ENCODE results near the gene TMCC1. TPM values are rescaled to one million over a fixed set of nuclear protein-coding genes. Genes with fewer than 3 reads are reported as not detected.

TMCC1 gene
- total and polyA plus RNA-seq, 2 donors (not counting 3 experiments of a cell fraction or from before 2014, with no cell fraction given) = 17.4 to 38.4 TPM

DNA sequence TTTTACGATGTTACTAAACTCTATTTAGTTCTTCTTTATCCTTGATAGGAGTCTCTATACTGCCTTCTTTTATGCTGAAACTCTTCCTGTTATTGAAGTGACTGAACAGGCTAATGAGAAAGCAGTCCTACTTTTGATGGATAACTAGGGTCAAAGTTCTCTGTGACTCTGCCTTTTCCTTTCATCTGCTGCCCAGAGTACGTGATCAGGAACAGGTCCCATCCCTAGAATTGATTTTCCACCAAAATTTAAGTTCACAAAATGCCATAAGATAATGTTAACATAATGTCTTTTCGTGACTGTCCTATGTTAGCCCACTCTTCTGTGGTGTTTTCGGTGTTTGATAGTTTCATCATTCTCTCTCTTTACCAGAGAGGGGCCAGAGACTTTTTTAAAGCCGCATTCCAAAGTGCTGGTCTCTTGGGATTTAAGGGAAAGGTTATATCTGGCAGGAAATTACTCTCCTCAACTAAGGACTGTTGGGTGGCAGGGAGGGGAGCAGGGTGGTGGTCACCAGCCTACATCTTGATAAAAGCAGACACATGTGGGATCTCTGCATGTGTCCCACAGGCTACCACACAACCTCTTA lies 236.8 kb downstream of the TMCC1 start:
- Histone ChIP-seq H3K9me3 (replicated peaks; ENCODE audit: control insufficient read depth, insufficient read depth, low read length) (no peaks in the 10 kb centered on the region), H3K4me2 (ENCODE audit: insufficient read depth, low read length) (peak overlapping the region; percentile 59), H3K4me3 (replicated peaks in 1 of 3; ENCODE audit: insufficient read depth in 1 of 3, low read depth in 1 of 3, low read length in 3 of 3) (no peak overlapping the region), H3K27ac (ENCODE audit: insufficient read depth, low read depth, low read length) (peak overlapping the region; percentile 59), H3K27me3 (ENCODE audit: control insufficient read depth in 2 of 2, insufficient read depth in 2 of 2, low read length in 2 of 2) (no peaks in the 10 kb centered on the region), H3K4me1 (ENCODE audit: control insufficient read depth, extremely low read depth, insufficient read depth, low read length) (peaks cover 42% of the 10 kb centered on the region), H3K79me2 (ENCODE audit: control insufficient read depth, insufficient read depth, low read length) (peaks cover 2% of the 10 kb centered on the region), H4K20me1 (replicated peaks; ENCODE audit: control insufficient read depth, extremely low read depth, insufficient read depth, low read length) (no peaks in the 10 kb centered on the region), H3K36me3 (ENCODE audit: control insufficient read depth in 2 of 2, extremely low read depth in 1 of 2, insufficient read depth in 2 of 2, low read length in 2 of 2) (no peaks in the 10 kb centered on the region), H3K9ac (replicated peaks; ENCODE audit: extremely low read depth, insufficient read depth, low read length) (no peak overlapping the region), H2AFZ (ENCODE audit: low read depth, low read length) (peak overlapping the region; percentile 14), H3K9me1 (replicated peaks; ENCODE audit: control insufficient read depth, extremely low read depth, insufficient read depth, low read length) (no peaks in the 10 kb centered on the region)
- TF ChIP-seq EZH2 (IDR thresholded peaks at IDR 0.05; ENCODE audit: borderline replicate concordance, low read depth, low read length, severe bottlenecking) = no peak
- no peak for TF ChIP-seq MYC (IDR thresholded peaks at IDR 0.05; ENCODE audit: low read depth, low read length)
- TF ChIP-seq FOS (IDR thresholded peaks at IDR 0.05; ENCODE audit: borderline replicate concordance, insufficient read depth, low read length) = peak; percentile 5
- TF ChIP-seq GATA2 (IDR thresholded peaks at IDR 0.05; ENCODE audit: insufficient read depth, insufficient read length, low read depth, low read length) = peak; percentile 29
- TF ChIP-seq POLR2A (IDR thresholded peaks at IDR 0.05; ENCODE audit: low read depth, low read length) = no peak
- ChIA-PET POLR2A (no interaction called here), CTCF (interaction anchor here (0.9 to 1.6 kb wide), 2 partner anchors 8 to 169 kb away, joined by 3 to 5 read pairs; no protein-coding TSS in a partner anchor)
- DNase-seq (ENCODE audit: low read depth, low spot score) = peak; percentile 48
- BruUV-seq (replicated peaks) = no TSS peak
- FAIRE-seq = no peak
- intact Hi-C loops (cut with micrococcal nuclease) = loop anchor here (10.0 kb wide), 1 partner anchor 138 kb away; no protein-coding TSS in a partner anchor
- dilution Hi-C loops (cut with MboI; ENCODE audit: extremely low pct_ligation_motif_present, low sequenced_read_pairs) = loop anchor here (25.0 kb wide), 1 partner anchor 181 kb away; no protein-coding TSS in a partner anchor

GRCh38 chr3:129655291-129655700 lies 238.2 kb downstream of the TMCC1 start:
- H4K20me1 ChIP-seq (replicated peaks; ENCODE audit: control insufficient read depth, extremely low read depth, insufficient read depth, low read length) = no peaks in the 10 kb centered on the region
- H3K9me3 ChIP-seq (replicated peaks; ENCODE audit: control insufficient read depth, insufficient read depth, low read length) = no peaks in the 10 kb centered on the region
- no peaks in the 10 kb centered on the region for H3K9me1 ChIP-seq (replicated peaks; ENCODE audit: control insufficient read depth, extremely low read depth, insufficient read depth, low read length)
- H3K4me2 ChIP-seq (ENCODE audit: insufficient read depth, low read length) = no peak overlapping the region
- H3K9ac ChIP-seq (replicated peaks; ENCODE audit: extremely low read depth, insufficient read depth, low read length) = no peak overlapping the region
- no peak overlapping the region for H3K4me3 ChIP-seq (replicated peaks in 1 of 3; ENCODE audit: insufficient read depth in 1 of 3, low read depth in 1 of 3, low read length in 3 of 3)
- H3K79me2 ChIP-seq (ENCODE audit: control insufficient read depth, insufficient read depth, low read length) = peaks cover 2% of the 10 kb centered on the region
- POLR2A ChIA-PET = no interaction called here
- DNase-seq (ENCODE audit: low read depth, low spot score) (no peak), FAIRE-seq (no peak)
- H3K27me3 ChIP-seq (ENCODE audit: control insufficient read depth in 2 of 2, insufficient read depth in 2 of 2, low read length in 2 of 2) = no peaks in the 10 kb centered on the region
- no peak overlapping the region for H3K27ac ChIP-seq (ENCODE audit: insufficient read depth, low read depth, low read length)
- H3K36me3 ChIP-seq (ENCODE audit: control insufficient read depth in 2 of 2, extremely low read depth in 1 of 2, insufficient read depth in 2 of 2, low read length in 2 of 2) = no peaks in the 10 kb centered on the region
- no peak overlapping the region for H2AFZ ChIP-seq (ENCODE audit: low read depth, low read length)
- TF ChIP-seq GATA2 (IDR thresholded peaks at IDR 0.05; ENCODE audit: insufficient read depth, insufficient read length, low read depth, low read length) = no peak
- TF ChIP-seq MAX (IDR thresholded peaks at IDR 0.05; ENCODE audit: insufficient read depth, insufficient read length) = no peak
- TF ChIP-seq FOS (IDR thresholded peaks at IDR 0.05; ENCODE audit: borderline replicate concordance, insufficient read depth, low read length) = no peak
- TF ChIP-seq JUN (IDR thresholded peaks at IDR 0.05; ENCODE audit: borderline replicate concordance, insufficient read depth, insufficient read length, low read depth) = no peak
- TF ChIP-seq, protein P1, sequence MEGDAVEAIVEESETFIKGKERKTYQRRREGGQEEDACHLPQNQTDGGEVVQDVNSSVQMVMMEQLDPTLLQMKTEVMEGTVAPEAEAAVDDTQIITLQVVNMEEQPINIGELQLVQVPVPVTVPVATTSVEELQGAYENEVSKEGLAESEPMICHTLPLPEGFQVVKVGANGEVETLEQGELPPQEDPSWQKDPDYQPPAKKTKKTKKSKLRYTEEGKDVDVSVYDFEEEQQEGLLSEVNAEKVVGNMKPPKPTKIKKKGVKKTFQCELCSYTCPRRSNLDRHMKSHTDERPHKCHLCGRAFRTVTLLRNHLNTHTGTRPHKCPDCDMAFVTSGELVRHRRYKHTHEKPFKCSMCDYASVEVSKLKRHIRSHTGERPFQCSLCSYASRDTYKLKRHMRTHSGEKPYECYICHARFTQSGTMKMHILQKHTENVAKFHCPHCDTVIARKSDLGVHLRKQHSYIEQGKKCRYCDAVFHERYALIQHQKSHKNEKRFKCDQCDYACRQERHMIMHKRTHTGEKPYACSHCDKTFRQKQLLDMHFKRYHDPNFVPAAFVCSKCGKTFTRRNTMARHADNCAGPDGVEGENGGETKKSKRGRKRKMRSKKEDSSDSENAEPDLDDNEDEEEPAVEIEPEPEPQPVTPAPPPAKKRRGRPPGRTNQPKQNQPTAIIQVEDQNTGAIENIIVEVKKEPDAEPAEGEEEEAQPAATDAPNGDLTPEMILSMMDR (IDR thresholded peaks at IDR 0.05; ENCODE audit: extremely low read depth in 1 of 2, insufficient read depth in 1 of 2, low read depth in 1 of 2, low read length in 2 of 2) = no peak
- no peak for TF ChIP-seq POLR2AphosphoS5 (IDR thresholded peaks at IDR 0.05; ENCODE audit: insufficient read depth, low read depth, low read length)
- no peak for TF ChIP-seq POLR2A (IDR thresholded peaks at IDR 0.05; ENCODE audit: low read depth, low read length)
- intact Hi-C loops (cut with micrococcal nuclease) = loop anchor here (10.0 kb wide), 1 partner anchor 140 kb away; no protein-coding TSS in a partner anchor
- peaks cover 55% of the 10 kb centered on the region for H3K4me1 ChIP-seq (ENCODE audit: control insufficient read depth, extremely low read depth, insufficient read depth, low read length)
- dilution Hi-C loops (cut with MboI; ENCODE audit: extremely low pct_ligation_motif_present, low sequenced_read_pairs) = loop anchor here (25.0 kb wide), 1 partner anchor 182 kb away; no protein-coding TSS in a partner anchor
- CTCF ChIA-PET = interaction anchor here (1.0 to 1.1 kb wide), 3 partner anchors 11 to 172 kb away, joined by 3 read pairs; no protein-coding TSS in a partner anchor
- BruUV-seq (replicated peaks) = no TSS peak
